ENCODE measurements around the gene FRMD8. TPM values are rescaled to one million over a fixed set of nuclear protein-coding genes. Genes with fewer than 3 reads are reported as not detected.

The FRMD8 gene
- total and polyA plus RNA-seq, 8 donors: 15.0 to 28.9 (median 17.3) TPM

DNA sequence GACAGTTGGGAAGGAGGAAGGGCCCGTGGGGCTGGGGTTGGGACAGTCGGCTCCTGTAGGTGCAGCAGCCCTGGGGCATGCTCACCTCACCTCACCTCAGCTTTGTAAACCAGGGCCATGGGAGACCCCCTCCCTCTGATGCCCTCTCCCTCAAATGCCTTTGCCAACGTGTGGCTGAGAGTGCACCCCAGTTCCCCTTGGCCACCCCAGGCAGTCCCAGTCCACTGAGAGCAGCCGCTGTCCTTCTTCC is 31.9 kb downstream of the FRMD8 start:
- Histone ChIP-seq H3K4me3 (peak overlapping the region in 2 of 4 donors; percentile 11 to 81), H3K36me3 (peaks cover 0 to 5% (median 0%) of the 10 kb centered on the region in 3 donors), H3K27me3 (no peaks in the 10 kb centered on the region), H3K4me1 (peaks cover 36 to 51% (median 44%) of the 10 kb centered on the region in 3 donors), H3K27ac (peak overlapping the region; percentile 98 to 99 (median 99)), H3K9me3 (no peaks in the 10 kb centered on the region)
- no peak for TF ChIP-seq CTCF (IDR thresholded peaks at IDR 0.05)
- no peak for ATAC-seq
- intact Hi-C loops (cut with DNase I): loop anchor here in 2 of 3 donors (5.0 kb wide), 2 partner anchors 49 to 94 kb away; no protein-coding TSS in a partner anchor
- DNase-seq: peak in 1 of 6 donors; percentile 56
- no peak for FAIRE-seq
- WGBS, 2 donors: 13 to 14% methylated on average over 2 to 4 of the region's 4 CpGs

- peaks cover 0 to 9% (median 0%) of the 10 kb centered on the region in 3 donors for H3K36me3 ChIP-seq
- 1 to 3% methylated on average over 15 of the region's 15 CpGs for WGBS, 2 donors
- H3K4me1 ChIP-seq: peaks cover 36 to 51% (median 44%) of the 10 kb centered on the region in 3 donors
- FAIRE-seq: no peak
- DNase-seq: peak; percentile 89 to 96 (median 96)
- no peak for TF ChIP-seq CTCF (IDR thresholded peaks at IDR 0.05)
- ATAC-seq: peak; percentile 15 to 48 (median 30)
- intact Hi-C loops (cut with DNase I): loop anchor here in 2 of 3 donors (5.0 kb wide), 2 partner anchors 48 to 93 kb away; no protein-coding TSS in a partner anchor
- peak overlapping the region in 2 of 4 donors; percentile 81 to 93 for H3K4me3 ChIP-seq
- peak overlapping the region; percentile 98 to 99 (median 99) for H3K27ac ChIP-seq
- no peaks in the 10 kb centered on the region for H3K27me3 ChIP-seq
- no peaks in the 10 kb centered on the region for H3K9me3 ChIP-seq
Measured at GRCh38 chr11:65418681-65419459, 32.4 kb downstream of the FRMD8 start.

- TF ChIP-seq CTCF (IDR thresholded peaks at IDR 0.05): no peak
- no peaks in the 10 kb centered on the region for H3K9me3 ChIP-seq
- H3K4me3 ChIP-seq: peak overlapping the region in 2 of 4 donors; percentile 81 to 93
- peaks cover 0 to 15% (median 0%) of the 10 kb centered on the region in 3 donors for H3K36me3 ChIP-seq
- ATAC-seq (no peak), DNase-seq (peak in 3 of 6 donors; percentile 56 to 60 (median 58)), FAIRE-seq (no peak)
- WGBS, 2 donors: 15 to 20% methylated on average over 7 of the region's 7 CpGs
- H3K27me3 ChIP-seq: no peaks in the 10 kb centered on the region
- intact Hi-C loops (cut with DNase I): loop anchor here in 2 of 3 donors (5.0 kb wide), 2 partner anchors 48 to 93 kb away; no protein-coding TSS in a partner anchor
- H3K4me1 ChIP-seq: peaks cover 36 to 51% (median 44%) of the 10 kb centered on the region in 3 donors
- peak overlapping the region; percentile 98 to 99 (median 99) for H3K27ac ChIP-seq
Measured at GRCh38 chr11:65419460-65419771, 33.0 kb downstream of the FRMD8 start.

DNA sequence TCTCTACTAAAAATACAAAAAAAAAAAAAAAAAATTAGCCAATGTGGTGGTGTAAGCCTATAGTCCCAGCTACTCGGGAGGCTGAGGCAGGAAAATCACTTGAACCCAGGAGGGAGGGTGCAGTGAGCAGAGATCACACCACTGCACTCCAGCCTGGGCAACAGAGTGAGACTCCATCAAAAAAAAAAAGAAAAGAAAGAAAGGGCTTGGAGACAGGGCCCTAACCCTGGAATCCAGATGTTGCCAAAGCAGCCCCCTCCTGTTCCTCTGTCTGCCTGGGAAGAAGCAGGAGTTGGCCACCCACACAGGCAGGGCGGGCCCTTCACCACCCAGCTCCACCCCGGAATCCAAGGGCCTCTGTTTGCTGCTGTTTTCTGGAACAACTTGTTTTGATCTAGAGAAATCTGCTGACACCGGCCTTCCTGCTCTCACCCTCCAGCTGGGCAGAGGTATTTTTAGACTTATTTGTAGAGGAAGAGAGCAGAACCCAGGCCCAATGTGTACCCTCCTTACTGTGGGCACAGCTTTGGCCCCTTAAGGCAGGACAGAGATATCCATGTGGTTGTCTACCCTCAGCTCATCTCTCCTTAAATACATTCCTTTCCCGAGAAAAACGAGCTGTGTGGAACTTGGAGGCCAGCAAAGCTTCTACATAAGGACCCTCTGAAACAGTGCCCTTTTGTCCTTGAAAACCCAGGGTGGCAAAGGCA is 33.5 kb downstream of the FRMD8 start:
- no peak for TF ChIP-seq CTCF (IDR thresholded peaks at IDR 0.05)
- Histone ChIP-seq H3K36me3 (peaks cover 0 to 19% (median 0%) of the 10 kb centered on the region in 3 donors), H3K9me3 (no peaks in the 10 kb centered on the region), H3K27me3 (no peaks in the 10 kb centered on the region), H3K27ac (peak overlapping the region; percentile 98 to 99 (median 99)), H3K4me1 (peaks cover 36 to 51% (median 44%) of the 10 kb centered on the region in 3 donors), H3K4me3 (peak overlapping the region in 2 of 4 donors; percentile 81 to 93)
- ATAC-seq (peak; percentile 23 to 45 (median 34)), FAIRE-seq (no peak), DNase-seq (peak; percentile 81 to 95 (median 92))
- WGBS, 2 donors: 0% methylated on average over 6 of the region's 6 CpGs
- intact Hi-C loops (cut with DNase I): loop anchor here in 2 of 3 donors (5.0 kb wide), 3 partner anchors 47 to 92 kb away; no protein-coding TSS in a partner anchor

Data from pancreas (tissue), 10 donors.